Ishikawa (cell line): Measurements from ENCODE around the gene GTF2F1.

ENCODE experiments used
- CEBPB ChIP-seq: IDR thresholded peaks from 2 replicates; pipeline ENCODE4 v1.6.1; 2012
- CREB1 ChIP-seq: IDR thresholded peaks from 2 replicates; pipeline ENCODE4 v1.6.1; 2012; ENCODE audit warnings: low read depth
- EGR1 ChIP-seq: IDR thresholded peaks from 2 replicates; pipeline ENCODE4 v1.6.1; 2012
- EP300 ChIP-seq: IDR thresholded peaks from 2 replicates; pipeline ENCODE4 v1.6.1; 2012; ENCODE audit warnings: borderline replicate concordance
- FOXM1 ChIP-seq: IDR thresholded peaks from 2 replicates; pipeline ENCODE4 v1.6.1; 2012; ENCODE audit warnings: low read depth, borderline replicate concordance
- NFIC ChIP-seq: IDR thresholded peaks from 2 replicates; pipeline ENCODE4 v1.6.1; 2012
- RAD21 ChIP-seq: IDR thresholded peaks from 2 replicates; pipeline ENCODE4 v1.6.1; 2012; ENCODE audit warnings: low read depth
- TAF1 ChIP-seq: IDR thresholded peaks from 2 replicates; pipeline ENCODE4 v1.6.1; 2012; ENCODE audit warnings: low read depth, mild to moderate bottlenecking
- TCF12 ChIP-seq: IDR thresholded peaks from 2 replicates; pipeline ENCODE4 v1.6.1; 2012; ENCODE audit warnings: low read depth
- TEAD4 ChIP-seq: IDR thresholded peaks from 2 replicates; pipeline ENCODE4 v1.6.1; 2012
- USF1 ChIP-seq: IDR thresholded peaks from 2 replicates; pipeline ENCODE4 v1.6.1; 2012
- YY1 ChIP-seq: IDR thresholded peaks from 2 replicates; pipeline ENCODE4 v1.6.1; 2012; ENCODE audit warnings: low read depth
- ZBTB7A ChIP-seq: IDR thresholded peaks from 2 replicates; pipeline ENCODE4 v1.6.1; 2012; ENCODE audit warnings: low read depth
- TF ChIP-seq, protein P1 (sequence below): IDR thresholded peaks from 2 replicates; pipeline ENCODE4 v1.6.1; 2012; ENCODE audit warnings: low read depth, mild to moderate bottlenecking
- TF ChIP-seq, protein P2 (sequence below): IDR thresholded peaks from 2 replicates; pipeline ENCODE4 v1.6.1; 2012

The GTF2F1 gene

GRCh38 chr19:6374711-6375410 is 18.1 kb downstream of the GTF2F1 start:
- TF ChIP-seq EGR1 (no peak), EP300 (no peak), TCF12 (no peak), USF1 (no peak), YY1 (no peak), RAD21 (no peak)
- TF ChIP-seq, protein P1, sequence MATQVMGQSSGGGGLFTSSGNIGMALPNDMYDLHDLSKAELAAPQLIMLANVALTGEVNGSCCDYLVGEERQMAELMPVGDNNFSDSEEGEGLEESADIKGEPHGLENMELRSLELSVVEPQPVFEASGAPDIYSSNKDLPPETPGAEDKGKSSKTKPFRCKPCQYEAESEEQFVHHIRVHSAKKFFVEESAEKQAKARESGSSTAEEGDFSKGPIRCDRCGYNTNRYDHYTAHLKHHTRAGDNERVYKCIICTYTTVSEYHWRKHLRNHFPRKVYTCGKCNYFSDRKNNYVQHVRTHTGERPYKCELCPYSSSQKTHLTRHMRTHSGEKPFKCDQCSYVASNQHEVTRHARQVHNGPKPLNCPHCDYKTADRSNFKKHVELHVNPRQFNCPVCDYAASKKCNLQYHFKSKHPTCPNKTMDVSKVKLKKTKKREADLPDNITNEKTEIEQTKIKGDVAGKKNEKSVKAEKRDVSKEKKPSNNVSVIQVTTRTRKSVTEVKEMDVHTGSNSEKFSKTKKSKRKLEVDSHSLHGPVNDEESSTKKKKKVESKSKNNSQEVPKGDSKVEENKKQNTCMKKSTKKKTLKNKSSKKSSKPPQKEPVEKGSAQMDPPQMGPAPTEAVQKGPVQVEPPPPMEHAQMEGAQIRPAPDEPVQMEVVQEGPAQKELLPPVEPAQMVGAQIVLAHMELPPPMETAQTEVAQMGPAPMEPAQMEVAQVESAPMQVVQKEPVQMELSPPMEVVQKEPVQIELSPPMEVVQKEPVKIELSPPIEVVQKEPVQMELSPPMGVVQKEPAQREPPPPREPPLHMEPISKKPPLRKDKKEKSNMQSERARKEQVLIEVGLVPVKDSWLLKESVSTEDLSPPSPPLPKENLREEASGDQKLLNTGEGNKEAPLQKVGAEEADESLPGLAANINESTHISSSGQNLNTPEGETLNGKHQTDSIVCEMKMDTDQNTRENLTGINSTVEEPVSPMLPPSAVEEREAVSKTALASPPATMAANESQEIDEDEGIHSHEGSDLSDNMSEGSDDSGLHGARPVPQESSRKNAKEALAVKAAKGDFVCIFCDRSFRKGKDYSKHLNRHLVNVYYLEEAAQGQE, result no peak

DNA sequence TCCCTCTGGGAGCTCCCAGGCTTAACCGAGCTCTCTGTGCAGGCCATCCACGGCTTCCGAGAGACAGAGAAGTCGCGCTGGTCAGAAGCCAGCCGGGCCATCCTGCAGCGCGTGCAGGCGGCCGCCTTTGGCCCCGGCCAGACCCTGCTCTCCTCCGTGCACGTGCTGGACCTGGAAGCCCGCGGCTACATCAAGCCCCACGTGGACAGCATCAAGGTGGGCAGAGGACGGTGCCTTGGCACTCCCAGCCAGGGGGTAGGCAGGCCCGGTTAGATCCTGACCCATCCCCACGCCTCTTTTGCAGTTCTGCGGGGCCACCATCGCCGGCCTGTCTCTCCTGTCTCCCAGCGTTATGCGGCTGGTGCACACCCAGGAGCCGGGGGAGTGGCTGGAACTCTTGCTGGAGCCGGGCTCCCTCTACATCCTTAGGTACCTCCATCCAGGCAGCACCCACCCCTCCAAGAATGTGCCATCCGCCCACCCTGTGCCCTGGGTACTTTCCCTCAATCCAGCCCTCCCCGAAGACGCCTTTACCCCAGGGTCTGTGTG is 18.7 kb downstream of the GTF2F1 start:
- TF ChIP-seq ZBTB7A, result no peak
- TF ChIP-seq FOXM1, result no peak
- TF ChIP-seq CREB1, result no peak
- TF ChIP-seq EP300, result no peak
- TF ChIP-seq EGR1, result no peak
- no peak for TF ChIP-seq CEBPB
- no peak for TF ChIP-seq TEAD4
- TF ChIP-seq RAD21, result no peak
- TF ChIP-seq, protein P2, sequence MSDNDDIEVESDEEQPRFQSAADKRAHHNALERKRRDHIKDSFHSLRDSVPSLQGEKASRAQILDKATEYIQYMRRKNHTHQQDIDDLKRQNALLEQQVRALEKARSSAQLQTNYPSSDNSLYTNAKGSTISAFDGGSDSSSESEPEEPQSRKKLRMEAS, result no peak
- no peak for TF ChIP-seq NFIC
- no peak for TF ChIP-seq TCF12
- no peak for TF ChIP-seq USF1
- TF ChIP-seq TAF1, result no peak
- TF ChIP-seq, protein P1, result no peak
- TF ChIP-seq YY1, result no peak

GRCh38 chr19:6373813-6374108 is 19.2 kb downstream of the GTF2F1 start:
- TF ChIP-seq EP300 (no peak), ZBTB7A (0 out of 2 replicates have a peak, but pooled peaks have one; percentile 20)

GRCh38 chr19:6373096-6373812 is 19.7 kb downstream of the GTF2F1 start:
- no peak for TF ChIP-seq TCF12
- TF ChIP-seq, protein P2, result peak; percentile 44
- TF ChIP-seq YY1, result no peak

GRCh38 chr19:6372594-6373095 is 20.3 kb downstream of the GTF2F1 start, which contains the start of gene ALKBH7:
TSS of gene ALKBH7 (plus strand) at chr19:6372794. CDS start at chr19:6372821, 27 bp downstream.
- TF ChIP-seq YY1 (peak; percentile 73), CEBPB (no peak), ZBTB7A (no peak; the same call in 1 of the 2 replicates), TAF1 (peak; percentile 78), EP300 (no peak; the same call in 1 of the 2 replicates), EGR1 (peak; percentile 34; the same call in 1 of the 2 replicates), CREB1 (no peak), USF1 (no peak), FOXM1 (no peak), TEAD4 (no peak), RAD21 (no peak), NFIC (0 out of 2 replicates have a peak, but pooled peaks have one; percentile 16)
- TF ChIP-seq, protein P2, result peak; percentile 64
